Peyer's patch (tissue), 4 donors: Measurements from ENCODE around the gene EIF4EBP2.

Experiments used
- POLR2A ChIP-seq, 2 donors: fragments of 450-650 bp; IDR thresholded peaks; one replicate each; pipeline ENCODE4 v1.5.1; 2017; ENCODE audit warnings: antibody characterized with exemption in 2 of 2, mild to moderate bottlenecking in 2 of 2, moderate library complexity in 2 of 2
- TF ChIP-seq, protein P1 (sequence below), 6 experiments: fragments of 450-650 bp in 4 of 6; fragments of 200-600 bp in 2 of 6; sonication (generic) in 1 of 6; IDR thresholded peaks; one replicate each; pipeline ENCODE4 v1.5.1; 2017 to 2019; ENCODE audit warnings: antibody characterized with exemption in 6 of 6, mild to moderate bottlenecking in 3 of 6, moderate library complexity in 1 of 6

DNA sequence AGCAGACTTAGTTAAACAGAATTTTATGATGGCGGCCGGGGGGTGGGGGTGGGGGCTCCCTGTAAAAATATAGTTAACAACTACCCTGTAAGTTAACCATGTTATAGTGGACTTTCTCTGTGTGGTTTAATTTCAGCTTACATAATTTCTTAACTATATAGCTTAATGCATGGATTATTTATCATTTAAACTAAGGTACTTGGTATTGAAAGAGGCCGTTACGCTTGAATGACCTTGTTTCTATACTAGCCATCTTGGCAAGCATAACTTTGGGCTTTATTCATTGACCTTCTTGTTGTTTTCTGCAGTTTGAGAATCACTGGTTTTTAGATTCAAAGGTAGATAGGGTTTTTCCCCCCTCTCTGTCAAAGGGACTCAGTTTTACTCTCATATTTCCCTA, 8.4 kb downstream of the EIF4EBP2 start:
- TF ChIP-seq, protein P1, sequence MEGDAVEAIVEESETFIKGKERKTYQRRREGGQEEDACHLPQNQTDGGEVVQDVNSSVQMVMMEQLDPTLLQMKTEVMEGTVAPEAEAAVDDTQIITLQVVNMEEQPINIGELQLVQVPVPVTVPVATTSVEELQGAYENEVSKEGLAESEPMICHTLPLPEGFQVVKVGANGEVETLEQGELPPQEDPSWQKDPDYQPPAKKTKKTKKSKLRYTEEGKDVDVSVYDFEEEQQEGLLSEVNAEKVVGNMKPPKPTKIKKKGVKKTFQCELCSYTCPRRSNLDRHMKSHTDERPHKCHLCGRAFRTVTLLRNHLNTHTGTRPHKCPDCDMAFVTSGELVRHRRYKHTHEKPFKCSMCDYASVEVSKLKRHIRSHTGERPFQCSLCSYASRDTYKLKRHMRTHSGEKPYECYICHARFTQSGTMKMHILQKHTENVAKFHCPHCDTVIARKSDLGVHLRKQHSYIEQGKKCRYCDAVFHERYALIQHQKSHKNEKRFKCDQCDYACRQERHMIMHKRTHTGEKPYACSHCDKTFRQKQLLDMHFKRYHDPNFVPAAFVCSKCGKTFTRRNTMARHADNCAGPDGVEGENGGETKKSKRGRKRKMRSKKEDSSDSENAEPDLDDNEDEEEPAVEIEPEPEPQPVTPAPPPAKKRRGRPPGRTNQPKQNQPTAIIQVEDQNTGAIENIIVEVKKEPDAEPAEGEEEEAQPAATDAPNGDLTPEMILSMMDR (IDR thresholded peaks at IDR 0.05), result no peak
- no peak for TF ChIP-seq POLR2A (IDR thresholded peaks at IDR 0.05)
